GM12878 (cell line): ENCODE results near the gene CGB2.
"Not testable (repeated sequence)": the region's sequence is repeated elsewhere in the genome, so short reads cannot be mapped to it uniquely, and the experiment has no call there.

Experiments used
- EP300 ChIP-seq, 2 experiments: fragments of 150-350 bp in 1 of 2; IDR thresholded peaks; 2 replicates each; pipeline ENCODE4 v1.6.1; 2011 to 2012; ENCODE audit warnings: low read depth in 2 of 2, low read length in 2 of 2, borderline replicate concordance in 1 of 2, improper control_type of control experiment in 1 of 2, inconsistent platforms in 1 of 2; ENCODE audit not compliant: control insufficient read depth in 1 of 2
- RAD51 ChIP-seq: fragments of 450-650 bp; IDR thresholded peaks from 2 replicates; pipeline ENCODE4 v1.6.1; 2016; ENCODE audit warnings: moderate library complexity, mild to moderate bottlenecking, inconsistent platforms
- RCOR1 ChIP-seq: conservative IDR thresholded peaks from 2 replicates; pipeline ENCODE4 v1.6.1; 2012; ENCODE audit warnings: low read depth, low read length, improper control_type of control experiment
- SIN3A ChIP-seq: IDR thresholded peaks from 2 replicates; pipeline ENCODE4 v1.6.1; 2012; ENCODE audit warnings: low read depth, low read length, improper control_type of control experiment
- ZNF24 ChIP-seq: fragments of 450-650 bp; IDR thresholded peaks from 2 replicates; pipeline ENCODE4 v1.6.1; 2017; ENCODE audit warnings: antibody characterized with exemption, mild to moderate bottlenecking
- TF ChIP-seq, protein P1 (sequence below): fragments of 450-650 bp; IDR thresholded peaks from 2 replicates; pipeline ENCODE4 v1.6.1; 2016; ENCODE audit warnings: mild to moderate bottlenecking
- TF ChIP-seq, protein P2 (sequence below), 3 experiments: IDR thresholded peaks in 2 of 3; conservative IDR thresholded peaks in 1 of 3; 2 replicates each; pipeline ENCODE4 v1.5.1; 2011; ENCODE audit warnings: low read depth in 3 of 3, low read length in 3 of 3, mild to moderate bottlenecking in 3 of 3, control low read depth in 2 of 3, moderate library complexity in 2 of 3, inconsistent platforms in 1 of 3, mixed read lengths in 1 of 3; ENCODE audit not compliant: control insufficient read depth in 2 of 3, insufficient read depth in 1 of 3; ENCODE audit errors: extremely low read depth in 1 of 3

DNA sequence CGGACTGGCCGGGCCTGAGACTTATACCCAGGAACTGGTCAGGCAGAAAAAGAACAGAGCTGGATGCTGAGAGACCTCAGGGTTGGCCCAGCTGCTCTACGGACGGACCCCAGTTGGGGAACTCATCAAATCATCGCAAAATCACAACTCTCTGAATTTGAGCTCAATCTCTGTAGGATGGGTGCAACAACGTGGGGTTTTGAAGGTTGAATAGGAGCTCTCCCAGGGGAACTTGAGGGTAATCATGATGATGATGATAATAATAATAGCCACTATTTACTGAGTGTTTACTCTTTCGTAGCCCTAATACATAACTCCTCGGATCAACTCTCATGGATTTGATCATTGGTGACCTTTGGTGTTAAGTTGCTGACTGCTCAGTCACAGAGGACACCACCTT, 1.4 kb upstream of the CGB2 start:
- TF ChIP-seq, protein P1, sequence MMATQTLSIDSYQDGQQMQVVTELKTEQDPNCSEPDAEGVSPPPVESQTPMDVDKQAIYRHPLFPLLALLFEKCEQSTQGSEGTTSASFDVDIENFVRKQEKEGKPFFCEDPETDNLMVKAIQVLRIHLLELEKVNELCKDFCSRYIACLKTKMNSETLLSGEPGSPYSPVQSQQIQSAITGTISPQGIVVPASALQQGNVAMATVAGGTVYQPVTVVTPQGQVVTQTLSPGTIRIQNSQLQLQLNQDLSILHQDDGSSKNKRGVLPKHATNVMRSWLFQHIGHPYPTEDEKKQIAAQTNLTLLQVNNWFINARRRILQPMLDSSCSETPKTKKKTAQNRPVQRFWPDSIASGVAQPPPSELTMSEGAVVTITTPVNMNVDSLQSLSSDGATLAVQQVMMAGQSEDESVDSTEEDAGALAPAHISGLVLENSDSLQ, result not testable (repeated sequence)
- TF ChIP-seq RAD51; SIN3A; EP300 (IDR thresholded peaks at IDR 0.05; ENCODE audit: borderline replicate concordance in 1 of 2, control insufficient read depth in 1 of 2, low read depth in 2 of 2, low read length in 2 of 2); ZNF24; RCOR1: not testable (repeated sequence)
- TF ChIP-seq, protein P2, sequence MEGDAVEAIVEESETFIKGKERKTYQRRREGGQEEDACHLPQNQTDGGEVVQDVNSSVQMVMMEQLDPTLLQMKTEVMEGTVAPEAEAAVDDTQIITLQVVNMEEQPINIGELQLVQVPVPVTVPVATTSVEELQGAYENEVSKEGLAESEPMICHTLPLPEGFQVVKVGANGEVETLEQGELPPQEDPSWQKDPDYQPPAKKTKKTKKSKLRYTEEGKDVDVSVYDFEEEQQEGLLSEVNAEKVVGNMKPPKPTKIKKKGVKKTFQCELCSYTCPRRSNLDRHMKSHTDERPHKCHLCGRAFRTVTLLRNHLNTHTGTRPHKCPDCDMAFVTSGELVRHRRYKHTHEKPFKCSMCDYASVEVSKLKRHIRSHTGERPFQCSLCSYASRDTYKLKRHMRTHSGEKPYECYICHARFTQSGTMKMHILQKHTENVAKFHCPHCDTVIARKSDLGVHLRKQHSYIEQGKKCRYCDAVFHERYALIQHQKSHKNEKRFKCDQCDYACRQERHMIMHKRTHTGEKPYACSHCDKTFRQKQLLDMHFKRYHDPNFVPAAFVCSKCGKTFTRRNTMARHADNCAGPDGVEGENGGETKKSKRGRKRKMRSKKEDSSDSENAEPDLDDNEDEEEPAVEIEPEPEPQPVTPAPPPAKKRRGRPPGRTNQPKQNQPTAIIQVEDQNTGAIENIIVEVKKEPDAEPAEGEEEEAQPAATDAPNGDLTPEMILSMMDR (IDR thresholded peaks at IDR 0.05 in 2 of 3, conservative IDR thresholded peaks at IDR 0.05 in 1 of 3; ENCODE audit: control insufficient read depth in 2 of 3, extremely low read depth in 1 of 3, insufficient read depth in 1 of 3, low read depth in 3 of 3, low read length in 3 of 3), result not testable (repeated sequence)
